ENCODE results near the gene RFC1. TPM values are rescaled to one million over a fixed set of nuclear protein-coding genes. Genes with fewer than 3 reads are reported as not detected.
"Not testable (repeated sequence)": the region's sequence is repeated elsewhere in the genome, so short reads cannot be mapped to it uniquely, and the experiment has no call there.

Gene RFC1
- total RNA-seq, 1 donor from 2014 or later: 33.9 TPM

GRCh38 chr4:39353478-39354253 is 12.5 kb downstream of the RFC1 start:
- no peaks in the 10 kb centered on the region for H3K9me3 ChIP-seq
- TF ChIP-seq POLR2A (IDR thresholded peaks at IDR 0.05): no peak
- no peak for TF ChIP-seq POLR2AphosphoS5 (IDR thresholded peaks at IDR 0.05; ENCODE audit: insufficient read depth in 1 of 2, low read depth in 1 of 2)
- no peak for TF ChIP-seq CTCF (IDR thresholded peaks at IDR 0.05)
- H3K4me3 ChIP-seq: peak overlapping the region; percentile 36 to 38
- peaks cover 0 to 16% of the 10 kb centered on the region in 2 donors for H3K36me3 ChIP-seq
- no peak for DNase-seq (ENCODE audit: extremely low spot score in 2 of 2)
- peaks cover 34% of the 10 kb centered on the region for H3K4me1 ChIP-seq
- no peaks in the 10 kb centered on the region for H3K27me3 ChIP-seq
- peak overlapping the region; percentile 79 for H3K27ac ChIP-seq
- intact Hi-C loops (cut with DNase I): no loop called here

- DNase-seq (ENCODE audit: extremely low spot score in 2 of 2); H3K9me3 ChIP-seq; intact Hi-C loops (cut with DNase I); H3K27me3 ChIP-seq: not testable (repeated sequence)
- peaks cover 0 to 16% of the 10 kb centered on the region in 2 donors for H3K36me3 ChIP-seq
- peak overlapping the region in 1 of 2 donors; percentile 36 for H3K4me3 ChIP-seq
- H3K4me1 ChIP-seq: peaks cover 34% of the 10 kb centered on the region
- peak overlapping the region; percentile 79 for H3K27ac ChIP-seq
Measured at GRCh38 chr4:39353149-39353477, 13.0 kb downstream of the RFC1 start.

DNA sequence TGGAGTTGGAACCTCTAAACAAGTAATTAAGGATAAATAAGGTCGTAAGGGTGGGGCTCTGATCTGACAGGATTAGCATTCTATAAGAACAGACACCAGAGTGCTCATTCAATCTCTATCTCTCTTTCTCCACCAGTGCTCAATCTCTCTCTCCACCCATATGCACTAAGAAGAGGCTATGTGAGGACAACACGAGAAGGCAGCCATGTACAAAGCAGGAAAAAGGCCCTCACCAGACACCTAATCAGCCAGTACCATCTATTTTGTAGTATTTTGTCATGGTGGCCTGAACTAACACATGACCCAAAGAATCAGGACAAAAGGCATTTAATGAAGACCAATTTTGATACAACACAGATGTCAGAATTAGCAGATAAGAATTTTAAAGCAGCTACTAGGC is 16.8 kb downstream of the RFC1 start:
- Histone ChIP-seq H3K27me3 (no peaks in the 10 kb centered on the region), H3K9me3 (no peaks in the 10 kb centered on the region), H3K4me3 (no peak overlapping the region), H3K27ac (no peak overlapping the region), H3K36me3 (peaks cover 0 to 29% of the 10 kb centered on the region in 2 donors), H3K4me1 (peaks cover 20% of the 10 kb centered on the region)
- DNase-seq (ENCODE audit: extremely low spot score in 2 of 2): no peak
- intact Hi-C loops (cut with DNase I): no loop called here
- no peak for TF ChIP-seq CTCF (IDR thresholded peaks at IDR 0.05)
- TF ChIP-seq POLR2A (IDR thresholded peaks at IDR 0.05): no peak
- TF ChIP-seq POLR2AphosphoS5 (IDR thresholded peaks at IDR 0.05; ENCODE audit: insufficient read depth in 1 of 2, low read depth in 1 of 2): no peak

GRCh38 chr4:39348371-39349315 is 17.5 kb downstream of the RFC1 start:
- Histone ChIP-seq H3K27me3 (no peaks in the 10 kb centered on the region), H3K36me3 (peaks cover 0 to 32% of the 10 kb centered on the region in 2 donors), H3K4me1 (peaks cover 13% of the 10 kb centered on the region), H3K4me3 (no peak overlapping the region), H3K9me3 (no peaks in the 10 kb centered on the region), H3K27ac (no peak overlapping the region)
- DNase-seq (ENCODE audit: extremely low spot score in 2 of 2): no peak
- intact Hi-C loops (cut with DNase I): no loop called here
- no peak for TF ChIP-seq POLR2AphosphoS5 (IDR thresholded peaks at IDR 0.05; ENCODE audit: insufficient read depth in 1 of 2, low read depth in 1 of 2)
- no peak for TF ChIP-seq POLR2A (IDR thresholded peaks at IDR 0.05)
- no peak for TF ChIP-seq CTCF (IDR thresholded peaks at IDR 0.05)

GRCh38 chr4:39346856-39347519 is 19.2 kb downstream of the RFC1 start:
- Histone ChIP-seq H3K27me3 (no peaks in the 10 kb centered on the region), H3K4me1 (no peaks in the 10 kb centered on the region), H3K36me3 (peaks cover 0 to 36% of the 10 kb centered on the region in 2 donors), H3K9me3 (no peaks in the 10 kb centered on the region), H3K27ac (no peak overlapping the region), H3K4me3 (no peak overlapping the region)
- no peak for TF ChIP-seq POLR2A (IDR thresholded peaks at IDR 0.05)
- no peak for DNase-seq (ENCODE audit: extremely low spot score in 2 of 2)
- intact Hi-C loops (cut with DNase I): no loop called here
